CD8-positive, alpha-beta memory T cell (primary cell): ENCODE results near the gene MCTS1. TPM values are rescaled to one million over a fixed set of nuclear protein-coding genes. Genes with fewer than 3 reads are reported as not detected.
"Not testable (repeated sequence)": the region's sequence is repeated elsewhere in the genome, so short reads cannot be mapped to it uniquely, and the experiment has no call there.

ENCODE experiments used
- CTCF ChIA-PET: fragments of 350-600 bp; sonication (Branson Sonifier 250); formaldehyde crosslinking; loops from one replicate; lab custom pipeline; 2021; ENCODE audit warnings: antibody characterized with exemption; lab: Charles Lee
- POLR2A ChIA-PET: fragments of 350-600 bp; sonication (Branson Sonifier 250); formaldehyde crosslinking; loops from one replicate; lab custom pipeline; 2021; ENCODE audit warnings: antibody characterized with exemption; lab: Charles Lee
- DNase-seq, 5 donors: peaks; one replicate each; pipeline versions ENCODE4 v3.0.0 to v3.0.0-alpha.2; 2020 to 2022; ENCODE audit warnings: mixed read lengths in 1 of 5
- H3K27ac ChIP-seq: one replicate; pipeline ENCODE4 v1.7.0; 2013; ENCODE audit warnings: low read depth, mild to moderate bottlenecking, low read length, moderate library complexity
- H3K27me3 ChIP-seq: 2 replicates; pipeline ENCODE4 v1.7.0; 2013; ENCODE audit warnings: low read length, mild to moderate bottlenecking; ENCODE audit not compliant: insufficient read depth, poor library complexity, severe bottlenecking
- H3K36me3 ChIP-seq: 2 replicates; pipeline ENCODE4 v1.7.0; 2013; ENCODE audit warnings: mild to moderate bottlenecking, low read length, moderate library complexity; ENCODE audit not compliant: insufficient read depth
- H3K4me1 ChIP-seq: 2 replicates; pipeline ENCODE4 v1.7.0; 2013; ENCODE audit warnings: mild to moderate bottlenecking, low read length, moderate library complexity; ENCODE audit not compliant: insufficient read depth
- H3K4me3 ChIP-seq: 2 replicates; pipeline ENCODE4 v1.7.0; 2013; ENCODE audit warnings: mild to moderate bottlenecking, low read length
- H3K9me3 ChIP-seq: 2 replicates; pipeline ENCODE4 v1.7.0; 2013; ENCODE audit warnings: mild to moderate bottlenecking, low read length
- H3K27ac Mint-ChIP-seq, 8 donors: one replicate each; pipeline ENCODE4 v1.8.0; 2020 to 2021; ENCODE audit warnings: mixed read lengths in 8 of 8, mild to moderate bottlenecking in 6 of 8, inconsistent platforms in 3 of 8, moderate library complexity in 3 of 8
- H3K27me3 Mint-ChIP-seq, 2 donors: one replicate each; pipeline ENCODE4 v1.8.0; 2020 to 2021; ENCODE audit warnings: mixed read lengths in 2 of 2, mild to moderate bottlenecking in 1 of 2, moderate library complexity in 1 of 2
- H3K36me3 Mint-ChIP-seq, 3 donors: one replicate each; pipeline ENCODE4 v1.8.0; 2020 to 2021; ENCODE audit warnings: mixed read lengths in 3 of 3, inconsistent platforms in 1 of 3, mild to moderate bottlenecking in 1 of 3
- H3K4me1 Mint-ChIP-seq, 3 donors: one replicate each; pipeline ENCODE4 v1.8.0; 2020 to 2021; ENCODE audit warnings: mixed read lengths in 3 of 3, inconsistent platforms in 1 of 3, mild to moderate bottlenecking in 1 of 3
- H3K4me3 Mint-ChIP-seq, 7 donors: one replicate each; pipeline ENCODE4 v1.8.0; 2020 to 2021; ENCODE audit warnings: mixed read lengths in 7 of 7, mild to moderate bottlenecking in 6 of 7, moderate library complexity in 4 of 7, inconsistent platforms in 2 of 7
- H3K9me3 Mint-ChIP-seq, 5 donors: one replicate each; pipeline ENCODE4 v1.8.0; 2020 to 2022; ENCODE audit warnings: mixed read lengths in 5 of 5, mild to moderate bottlenecking in 3 of 5, moderate library complexity in 2 of 5, inconsistent platforms in 1 of 5
- polyA plus RNA-seq: library from polyadenylated mRNA; unstranded; fragments of 300-500 nt; fragmentation: Illumina TruSeq; gene quantifications from one replicate; pipeline ENCODE4 v1.2.3, GENCODE V29; 2021
- total RNA-seq, 2 experiments: library from RNA; stranded (reverse); gene quantifications; one replicate each; pipeline ENCODE4 v1.2.3, GENCODE V29; 2021

MCTS1 gene
- total and polyA plus RNA-seq, 3 experiments from 2014 or later, result 61.1 to 85.6 (median 75.9) TPM

GRCh38 chrX:120562569-120562926, 41.4 kb upstream of the MCTS1 start:
- Mint-ChIP-seq H3K4me1 (peaks cover 17 to 30% (median 29%) of the 10 kb centered on the region in 3 donors), H3K36me3 (peaks cover 0 to 10% (median 0%) of the 10 kb centered on the region in 3 donors), H3K4me3 (peak overlapping the region in 3 of 7 donors; percentile 9 to 71 (median 53)), H3K9me3 (no peaks in the 10 kb centered on the region), H3K27me3 (peaks cover 0 to 2% of the 10 kb centered on the region in 2 donors), H3K27ac (peak overlapping the region; percentile 0 to 94 (median 72))
- H3K4me1 ChIP-seq, result peaks cover 17% of the 10 kb centered on the region
- H3K9me3 ChIP-seq, result no peaks in the 10 kb centered on the region
- DNase-seq, result no peak
- H3K27me3 ChIP-seq, result no peaks in the 10 kb centered on the region
- H3K4me3 ChIP-seq, result no peak overlapping the region
- H3K36me3 ChIP-seq, result no peaks in the 10 kb centered on the region
- H3K27ac ChIP-seq, result peak overlapping the region; percentile 94
- ChIA-PET CTCF (no interaction called here), POLR2A (interaction anchor here (2.2 to 2.5 kb wide), 2 partner anchors 9 to 42 kb away, joined by 10 to 39 read pairs; partner anchors contain the start of gene MCTS1)

- peaks cover 0 to 2% of the 10 kb centered on the region in 2 donors for H3K27me3 Mint-ChIP-seq
- POLR2A ChIA-PET, result no interaction called here
- H3K36me3 ChIP-seq, result no peaks in the 10 kb centered on the region
- H3K4me1 ChIP-seq, result peaks cover 7% of the 10 kb centered on the region
- no peak overlapping the region for H3K27ac Mint-ChIP-seq
- H3K27me3 ChIP-seq, result no peaks in the 10 kb centered on the region
- no peak overlapping the region for H3K27ac ChIP-seq
- H3K9me3 ChIP-seq, result no peaks in the 10 kb centered on the region
- H3K4me3 ChIP-seq, result no peak overlapping the region
- DNase-seq, result no peak
- peaks cover 0 to 4% (median 0%) of the 10 kb centered on the region in 3 donors for H3K36me3 Mint-ChIP-seq
- CTCF ChIA-PET, result no interaction called here
- no peak overlapping the region for H3K4me3 Mint-ChIP-seq
- H3K9me3 Mint-ChIP-seq, result no peaks in the 10 kb centered on the region
- peaks cover 4 to 13% (median 7%) of the 10 kb centered on the region in 3 donors for H3K4me1 Mint-ChIP-seq
Measured at GRCh38 chrX:120564925-120565324, 39.0 kb upstream of the MCTS1 start.

GRCh38 chrX:120566817-120567216, 37.1 kb upstream of the MCTS1 start:
- Mint-ChIP-seq H3K4me1 (peaks cover 3 to 12% (median 8%) of the 10 kb centered on the region in 3 donors), H3K9me3 (peaks cover 0 to 1% (median 0%) of the 10 kb centered on the region in 5 donors)
- CTCF ChIA-PET, result no interaction called here

GRCh38 chrX:120568035-120568434, 35.9 kb upstream of the MCTS1 start:
- POLR2A ChIA-PET, result no interaction called here
- no peak for DNase-seq
- Mint-ChIP-seq H3K9me3 (peaks cover 0 to 2% (median 0%) of the 10 kb centered on the region in 5 donors), H3K27me3 (no peaks in the 10 kb centered on the region), H3K4me3 (no peak overlapping the region), H3K27ac (no peak overlapping the region), H3K4me1 (peaks cover 2 to 5% (median 3%) of the 10 kb centered on the region in 3 donors), H3K36me3 (no peaks in the 10 kb centered on the region)
- H3K4me3 ChIP-seq, result no peak overlapping the region
- no peaks in the 10 kb centered on the region for H3K27me3 ChIP-seq
- H3K27ac ChIP-seq, result no peak overlapping the region
- no peaks in the 10 kb centered on the region for H3K4me1 ChIP-seq
- no peaks in the 10 kb centered on the region for H3K36me3 ChIP-seq
- CTCF ChIA-PET, result no interaction called here
- no peaks in the 10 kb centered on the region for H3K9me3 ChIP-seq

More at GRCh38 chrX:120566817-120567216, 37.1 kb upstream of the MCTS1 start:
- no peaks in the 10 kb centered on the region for H3K9me3 ChIP-seq
- POLR2A ChIA-PET, result no interaction called here
- H3K4me3 Mint-ChIP-seq, result no peak overlapping the region
- H3K27ac ChIP-seq, result no peak overlapping the region
- H3K4me1 ChIP-seq, result peaks cover 4% of the 10 kb centered on the region
- H3K27me3 ChIP-seq, result no peaks in the 10 kb centered on the region
- DNase-seq, result no peak
- H3K27ac Mint-ChIP-seq, result no peak overlapping the region
- no peak overlapping the region for H3K4me3 ChIP-seq
- H3K36me3 ChIP-seq, result no peaks in the 10 kb centered on the region
- peaks cover 0 to 2% of the 10 kb centered on the region in 2 donors for H3K27me3 Mint-ChIP-seq
- H3K36me3 Mint-ChIP-seq, result no peaks in the 10 kb centered on the region

GRCh38 chrX:120568609-120569008, 35.3 kb upstream of the MCTS1 start:
- H3K4me1 Mint-ChIP-seq, result peaks cover 2 to 5% (median 3%) of the 10 kb centered on the region in 3 donors
- no peak overlapping the region for H3K27ac Mint-ChIP-seq
- H3K27me3 Mint-ChIP-seq, result no peaks in the 10 kb centered on the region
- H3K9me3 Mint-ChIP-seq, result peaks cover 0 to 2% (median 0%) of the 10 kb centered on the region in 5 donors
- Histone ChIP-seq H3K27me3 (no peaks in the 10 kb centered on the region), H3K27ac (no peak overlapping the region), H3K4me3 (no peak overlapping the region), H3K36me3 (no peaks in the 10 kb centered on the region), H3K4me1 (no peaks in the 10 kb centered on the region), H3K9me3 (no peaks in the 10 kb centered on the region)
- H3K4me3 Mint-ChIP-seq, result no peak overlapping the region
- CTCF ChIA-PET, result no interaction called here
- no peak for DNase-seq
- no peaks in the 10 kb centered on the region for H3K36me3 Mint-ChIP-seq
- POLR2A ChIA-PET, result no interaction called here

GRCh38 chrX:120570011-120570600, 33.8 kb upstream of the MCTS1 start:
- ChIA-PET POLR2A (interaction anchor here (2.0 kb wide), 1 partner anchor 9 kb away, joined by 10 read pairs; the partner anchor contains the start of gene CUL4B), CTCF (no interaction called here)
- Mint-ChIP-seq H3K4me3 (no peak overlapping the region), H3K9me3 (peaks cover 0 to 2% (median 0%) of the 10 kb centered on the region in 5 donors), H3K4me1 (peaks cover 2 to 5% (median 3%) of the 10 kb centered on the region in 3 donors), H3K36me3 (no peaks in the 10 kb centered on the region), H3K27ac (no peak overlapping the region), H3K27me3 (no peaks in the 10 kb centered on the region)
- Histone ChIP-seq H3K9me3 (no peaks in the 10 kb centered on the region), H3K4me1 (no peaks in the 10 kb centered on the region), H3K27ac (no peak overlapping the region), H3K27me3 (no peaks in the 10 kb centered on the region), H3K36me3 (no peaks in the 10 kb centered on the region), H3K4me3 (no peak overlapping the region)
- no peak for DNase-seq

GRCh38 chrX:120573806-120574205, 30.1 kb upstream of the MCTS1 start:
- H3K4me1 Mint-ChIP-seq, POLR2A ChIA-PET, CTCF ChIA-PET, H3K27ac ChIP-seq, H3K4me3 ChIP-seq, H3K36me3 ChIP-seq, H3K9me3 Mint-ChIP-seq, H3K4me3 Mint-ChIP-seq, H3K27me3 Mint-ChIP-seq, H3K27me3 ChIP-seq, H3K36me3 Mint-ChIP-seq, H3K4me1 ChIP-seq, DNase-seq, H3K27ac Mint-ChIP-seq, H3K9me3 ChIP-seq: not testable (repeated sequence)

- Mint-ChIP-seq H3K36me3 (no peaks in the 10 kb centered on the region), H3K27ac (no peak overlapping the region), H3K9me3 (peaks cover 0 to 2% (median 0%) of the 10 kb centered on the region in 5 donors), H3K4me3 (no peak overlapping the region), H3K4me1 (peaks cover 2 to 5% (median 3%) of the 10 kb centered on the region in 3 donors), H3K27me3 (peaks cover 4 to 10% of the 10 kb centered on the region in 2 donors)
- no peaks in the 10 kb centered on the region for H3K36me3 ChIP-seq
- no peak overlapping the region for H3K4me3 ChIP-seq
- no peaks in the 10 kb centered on the region for H3K9me3 ChIP-seq
- H3K4me1 ChIP-seq, result no peaks in the 10 kb centered on the region
- POLR2A ChIA-PET, result no interaction called here
- no peak for DNase-seq
- H3K27ac ChIP-seq, result no peak overlapping the region
- H3K27me3 ChIP-seq, result no peaks in the 10 kb centered on the region
- CTCF ChIA-PET, result no interaction called here
Measured at GRCh38 chrX:120575379-120576114, 28.4 kb upstream of the MCTS1 start.
